WERI-Rb-1 (cell line): ENCODE data around the gene UHRF1.

ENCODE experiments used
- DNase-seq: peaks from one replicate; pipeline ENCODE4 v3.0.0-alpha.2; 2020
- H3K27ac ChIP-seq: fragments of 250-450 bp; sonication (Bioruptor Pico); 2 replicates; pipeline ENCODE4 v1.5.1; 2020; ENCODE audit warnings: mild to moderate bottlenecking, moderate library complexity
- H3K27me3 ChIP-seq: fragments of 250-450 bp; sonication (Bioruptor Pico); 2 replicates; pipeline ENCODE4 v1.5.1; 2021; ENCODE audit warnings: mild to moderate bottlenecking, low read depth, moderate library complexity; ENCODE audit not compliant: insufficient read depth, severe bottlenecking
- H3K36me3 ChIP-seq: fragments of 250-450 bp; sonication (Bioruptor Pico); 2 replicates; pipeline ENCODE4 v1.5.1; 2020; ENCODE audit warnings: mild to moderate bottlenecking, moderate library complexity
- H3K4me3 ChIP-seq: 2 replicates; pipeline ENCODE4 v1.5.1; 2011; ENCODE audit warnings: low read depth, mild to moderate bottlenecking, control low read depth, low read length
- H3K9me3 ChIP-seq: fragments of 250-450 bp; sonication (Bioruptor Pico); 2 replicates; pipeline ENCODE4 v1.5.1; 2021; ENCODE audit warnings: mild to moderate bottlenecking, moderate library complexity; ENCODE audit not compliant: severe bottlenecking
- TF ChIP-seq, protein P1 (sequence below): IDR thresholded peaks from 2 replicates; pipeline ENCODE4 v1.5.1; 2011; ENCODE audit warnings: low read depth, mild to moderate bottlenecking, control low read depth, inconsistent platforms, low read length

The UHRF1 gene

DNA sequence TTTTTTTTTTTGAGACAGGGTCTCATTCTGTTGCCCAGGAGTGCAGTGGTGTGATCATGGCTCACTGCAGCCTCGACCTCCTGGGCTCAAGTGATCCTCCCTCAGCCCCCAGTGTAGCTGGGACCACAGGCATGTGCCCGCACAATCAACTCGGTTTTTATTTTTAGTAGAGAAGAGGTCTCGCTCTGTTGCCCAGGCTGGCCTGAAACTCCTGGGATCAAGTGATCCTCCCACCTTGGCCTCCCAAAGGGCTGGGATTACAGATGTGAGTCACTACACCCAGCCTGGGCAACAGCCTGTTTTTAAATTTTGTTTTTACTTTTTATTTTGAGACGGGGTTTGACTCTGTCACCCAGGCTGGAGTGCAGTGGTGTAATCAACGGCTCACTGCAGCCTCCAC is 57.3 kb downstream of the UHRF1 start:
- TF ChIP-seq, protein P1, sequence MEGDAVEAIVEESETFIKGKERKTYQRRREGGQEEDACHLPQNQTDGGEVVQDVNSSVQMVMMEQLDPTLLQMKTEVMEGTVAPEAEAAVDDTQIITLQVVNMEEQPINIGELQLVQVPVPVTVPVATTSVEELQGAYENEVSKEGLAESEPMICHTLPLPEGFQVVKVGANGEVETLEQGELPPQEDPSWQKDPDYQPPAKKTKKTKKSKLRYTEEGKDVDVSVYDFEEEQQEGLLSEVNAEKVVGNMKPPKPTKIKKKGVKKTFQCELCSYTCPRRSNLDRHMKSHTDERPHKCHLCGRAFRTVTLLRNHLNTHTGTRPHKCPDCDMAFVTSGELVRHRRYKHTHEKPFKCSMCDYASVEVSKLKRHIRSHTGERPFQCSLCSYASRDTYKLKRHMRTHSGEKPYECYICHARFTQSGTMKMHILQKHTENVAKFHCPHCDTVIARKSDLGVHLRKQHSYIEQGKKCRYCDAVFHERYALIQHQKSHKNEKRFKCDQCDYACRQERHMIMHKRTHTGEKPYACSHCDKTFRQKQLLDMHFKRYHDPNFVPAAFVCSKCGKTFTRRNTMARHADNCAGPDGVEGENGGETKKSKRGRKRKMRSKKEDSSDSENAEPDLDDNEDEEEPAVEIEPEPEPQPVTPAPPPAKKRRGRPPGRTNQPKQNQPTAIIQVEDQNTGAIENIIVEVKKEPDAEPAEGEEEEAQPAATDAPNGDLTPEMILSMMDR = no peak
- H3K27ac ChIP-seq = peak overlapping the region; percentile 60; the same call in 1 of the 2 replicates
- no peaks in the 10 kb centered on the region for H3K9me3 ChIP-seq
- no peak for DNase-seq
- no peak overlapping the region for H3K4me3 ChIP-seq
- H3K36me3 ChIP-seq = peaks cover 33% of the 10 kb centered on the region
- H3K27me3 ChIP-seq = no peaks in the 10 kb centered on the region

DNA sequence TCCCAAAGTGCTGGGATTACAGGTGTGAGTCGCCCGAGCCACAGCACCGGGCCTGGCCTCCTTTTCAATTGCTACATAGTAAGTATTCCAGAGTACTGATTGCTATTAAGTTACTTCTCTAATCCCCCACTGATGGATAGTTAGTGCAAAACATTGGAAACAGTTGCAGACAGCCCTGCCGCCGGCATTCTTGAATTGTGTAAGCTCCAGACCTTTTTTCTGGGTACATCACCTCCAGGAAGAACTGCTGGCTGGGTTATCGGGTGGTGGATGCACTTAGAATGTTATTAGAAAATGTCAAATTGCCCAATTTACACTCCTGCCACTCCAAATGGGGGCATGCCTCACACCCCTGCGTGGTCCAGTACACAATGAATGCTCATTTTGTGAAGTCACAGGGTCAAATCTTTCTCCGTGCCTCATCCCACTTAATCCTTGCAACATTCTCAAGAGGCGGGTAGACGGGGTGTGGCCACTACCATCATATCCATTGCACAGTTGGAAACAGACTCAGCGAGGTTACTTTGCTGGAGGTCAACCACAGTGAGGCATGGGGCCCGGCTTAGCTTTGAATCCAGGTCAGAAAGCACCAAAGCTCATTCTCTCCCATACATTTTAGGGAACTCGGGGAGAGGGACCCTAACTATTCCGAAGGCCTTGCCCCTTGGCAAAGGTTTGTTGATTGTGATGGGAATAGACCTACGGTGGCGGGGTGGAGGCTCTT is 58.6 kb downstream of the UHRF1 start:
- H3K4me3 ChIP-seq = peak overlapping the region; percentile 61
- DNase-seq = peak; percentile 74
- H3K27ac ChIP-seq = peak overlapping the region; percentile 60
- H3K9me3 ChIP-seq = no peaks in the 10 kb centered on the region
- H3K36me3 ChIP-seq = peaks cover 21% of the 10 kb centered on the region
- TF ChIP-seq, protein P1 = no peak
- no peaks in the 10 kb centered on the region for H3K27me3 ChIP-seq

DNA sequence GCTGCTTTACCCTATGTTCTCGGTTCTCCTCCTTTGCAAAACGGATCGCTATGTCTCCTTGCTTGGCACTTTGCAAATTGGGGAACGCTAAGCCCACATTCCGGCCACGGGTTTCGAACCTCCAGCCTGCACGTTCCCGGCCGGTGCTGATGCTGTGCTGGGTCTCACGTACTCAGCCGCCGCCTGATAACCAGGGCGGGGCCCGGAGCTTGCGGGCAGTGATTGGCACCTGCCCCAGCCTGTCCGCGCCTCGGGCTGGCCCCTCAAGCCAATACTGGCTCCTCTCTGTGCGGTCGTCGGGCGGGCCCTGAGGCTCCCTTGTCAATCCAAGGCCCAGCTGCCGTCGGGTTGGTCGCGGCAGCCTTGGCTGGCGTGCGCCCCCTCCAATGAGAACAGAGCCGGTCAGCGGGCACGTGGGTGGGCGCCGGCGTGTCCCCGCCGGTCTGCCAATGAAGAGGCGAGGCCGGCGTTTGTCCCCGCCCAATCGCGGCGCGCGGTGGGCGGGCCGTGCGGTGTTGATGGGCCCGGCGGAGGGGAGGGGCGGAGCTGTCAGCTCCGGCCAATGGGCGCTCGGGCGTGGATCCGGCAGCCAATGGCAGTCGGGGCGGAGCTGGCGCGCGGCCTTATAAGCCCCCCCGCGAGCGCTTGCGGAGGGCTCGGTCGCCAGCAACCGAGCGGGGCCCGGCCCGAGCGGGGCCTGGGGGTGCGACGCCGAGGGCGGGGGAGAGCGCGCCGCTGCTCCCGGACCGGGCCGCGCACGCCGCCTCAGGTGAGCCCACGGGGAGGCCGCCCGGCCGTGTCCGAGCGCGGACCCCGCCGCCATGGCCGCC is 59.4 kb downstream of the UHRF1 start, which contains the start of gene KDM4B:
TSS of gene KDM4B (plus strand) at position 652 of the 830 bp plus-strand sequence. CDS start 63,778 bp downstream, outside the sequence.
- Histone ChIP-seq H3K36me3 (peaks cover 17% of the 10 kb centered on the region), H3K9me3 (no peaks in the 10 kb centered on the region), H3K27me3 (no peaks in the 10 kb centered on the region), H3K27ac (peak within 1 kb of the TSS; percentile 74), H3K4me3 (peak within 1 kb of the TSS; percentile 85)
- TF ChIP-seq, protein P1 = no peak
- peak; percentile 99 for DNase-seq

DNA sequence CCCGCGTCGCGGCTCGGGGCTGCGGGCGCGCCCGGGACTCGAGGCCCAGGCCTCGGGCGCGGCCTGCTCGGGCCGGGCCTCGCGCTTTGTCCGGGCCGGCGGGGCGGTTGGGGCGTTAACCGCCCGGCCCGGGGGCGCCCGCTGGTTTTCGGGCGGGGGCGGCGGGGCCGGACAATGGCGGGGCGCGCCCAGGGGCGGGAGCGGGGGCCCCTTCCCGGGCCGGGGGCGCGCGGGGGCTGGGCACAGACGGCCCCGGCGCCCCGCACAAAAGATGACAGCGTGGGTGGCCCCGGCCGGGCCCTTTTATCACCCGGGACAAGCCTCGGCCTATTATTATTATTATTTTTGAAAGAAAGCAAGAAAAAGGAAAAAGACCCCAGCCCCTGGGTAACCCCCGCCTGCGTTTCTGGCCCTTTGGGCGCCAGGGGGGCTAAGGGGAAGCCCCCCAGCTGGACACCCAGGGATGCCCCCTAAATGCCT is 60.0 kb downstream of the UHRF1 start:
- peak overlapping the region; percentile 85 for H3K4me3 ChIP-seq
- H3K27ac ChIP-seq = peak overlapping the region; percentile 74
- DNase-seq = no peak
- H3K9me3 ChIP-seq = no peaks in the 10 kb centered on the region
- peaks cover 12% of the 10 kb centered on the region for H3K36me3 ChIP-seq
- no peaks in the 10 kb centered on the region for H3K27me3 ChIP-seq
- TF ChIP-seq, protein P1 = no peak

DNA sequence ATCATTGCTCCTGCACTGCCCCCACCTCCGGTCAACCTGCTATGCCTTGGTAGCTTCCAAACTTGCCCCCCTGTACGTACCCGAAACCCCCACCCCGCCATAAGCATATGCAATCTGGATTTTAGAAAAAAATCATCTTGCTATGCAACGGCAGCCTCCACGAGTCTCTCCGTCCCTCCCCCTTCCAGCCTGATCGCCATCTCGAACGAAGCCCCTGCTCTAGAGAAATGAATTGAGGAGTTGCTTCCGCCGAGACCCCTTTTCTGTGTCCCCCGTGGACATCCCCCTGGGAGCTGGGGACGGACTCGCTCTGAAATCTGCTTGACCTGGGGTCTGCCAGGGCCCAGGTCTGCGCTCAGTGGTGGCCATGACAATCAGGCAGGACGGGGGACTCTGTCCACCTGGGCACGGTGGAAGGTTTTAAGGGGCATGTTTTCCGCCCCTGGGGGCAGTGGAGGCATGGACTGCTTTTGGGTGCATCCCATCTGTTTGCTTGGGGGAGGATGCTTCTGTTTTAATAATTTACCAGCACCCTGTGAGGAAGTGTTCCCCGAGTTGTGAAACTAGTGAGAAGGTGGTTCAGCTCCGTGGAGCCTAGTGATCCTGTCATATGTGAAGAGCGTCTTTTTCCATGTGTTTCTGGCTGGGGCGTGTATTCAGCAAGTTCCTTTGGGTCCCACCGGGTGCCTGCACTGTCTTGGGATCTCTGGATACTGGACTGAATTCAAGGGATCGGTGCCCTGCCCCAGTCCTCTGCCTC is 60.7 kb downstream of the UHRF1 start:
- H3K4me3 ChIP-seq = peak overlapping the region; percentile 85
- no peak for DNase-seq

More for the DNA sequence above, 60.7 kb downstream of the UHRF1 start:
- Histone ChIP-seq H3K27ac (peak overlapping the region; percentile 74), H3K27me3 (no peaks in the 10 kb centered on the region), H3K36me3 (peaks cover 5% of the 10 kb centered on the region), H3K9me3 (no peaks in the 10 kb centered on the region)
- TF ChIP-seq, protein P1 = no peak
